Stimulated activated CD8-positive, alpha-beta memory T cell treated with anti-CD3 and anti-CD28 coated beads, Interleukin-7, amount 100 ng/mL, for 4 hours (primary cell): Measurements from ENCODE around the gene RPA1.
"Not testable (repeated sequence)": the region's sequence is repeated elsewhere in the genome, so short reads cannot be mapped to it uniquely, and the experiment has no call there.

ENCODE experiments used
- DNase-seq, 2 donors: peaks; one replicate each; pipeline ENCODE4 v3.0.0-alpha.2; 2020; ENCODE audit warnings: low read depth in 2 of 2

The RPA1 gene

DNA sequence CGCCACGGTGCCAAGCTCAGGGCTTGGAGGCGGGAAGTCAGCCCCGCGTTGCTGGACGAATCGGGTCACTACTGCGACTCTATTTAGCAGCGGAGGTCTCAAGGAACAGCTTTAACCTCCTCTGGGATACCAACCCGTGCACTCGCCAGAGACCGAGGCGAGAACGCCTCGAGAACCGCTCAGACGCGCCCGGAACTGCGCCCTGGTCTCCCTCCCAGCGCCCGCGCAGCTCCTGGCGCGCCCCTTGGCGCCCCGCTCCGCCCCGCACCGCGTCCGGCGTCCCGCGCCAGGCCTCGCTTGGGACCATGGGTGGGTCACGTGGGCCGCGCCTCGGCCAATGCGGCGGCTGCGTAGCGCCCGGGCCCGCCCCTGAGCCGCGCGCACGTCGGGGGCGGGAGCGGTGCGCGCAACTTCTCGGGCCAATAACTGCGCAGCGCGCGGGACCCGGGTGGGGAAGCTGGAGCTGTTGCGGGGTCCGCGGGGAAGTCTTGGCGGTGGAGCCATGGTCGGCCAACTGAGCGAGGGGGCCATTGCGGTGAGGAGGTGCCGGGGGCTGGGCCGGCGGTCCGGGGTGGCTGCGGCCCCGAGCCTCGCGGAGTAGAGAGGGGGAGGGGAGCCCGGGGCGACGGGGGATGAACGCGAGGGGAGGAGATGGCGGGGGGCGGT lies at the start of gene RPA1, which contains the start of gene SMYD4:
Gene RPA1 (plus strand): TSS at position 414 of the 666 bp plus-strand sequence. CDS start 89 bp downstream, at position 503.
Gene SMYD4 (minus strand): TSS at position 311 of the 666 bp plus-strand sequence. CDS start 1,908 bp downstream, outside the sequence.
- DNase-seq: peak; percentile 61 to 84

DNA sequence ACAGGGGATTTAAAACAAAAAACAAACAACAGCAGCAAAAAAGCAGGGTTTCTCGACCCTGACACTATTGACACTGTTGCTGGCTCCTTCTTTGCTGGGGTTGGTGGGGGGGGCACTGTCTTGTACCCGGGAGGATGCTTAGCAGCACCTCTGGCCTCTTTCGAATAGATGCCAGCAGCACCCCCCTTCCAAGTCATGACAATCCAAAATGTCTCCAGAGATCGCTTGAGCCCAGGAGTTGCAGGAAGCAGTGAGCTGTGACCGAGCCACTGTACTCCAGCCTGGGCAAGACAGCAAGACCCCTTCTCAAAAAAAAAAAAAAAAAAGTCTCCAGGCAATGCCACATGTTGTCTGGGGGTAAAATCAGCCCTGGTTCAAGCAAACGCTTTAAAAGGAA lies 47.6 kb upstream of the RPA1 start:
- DNase-seq: no peak

DNA sequence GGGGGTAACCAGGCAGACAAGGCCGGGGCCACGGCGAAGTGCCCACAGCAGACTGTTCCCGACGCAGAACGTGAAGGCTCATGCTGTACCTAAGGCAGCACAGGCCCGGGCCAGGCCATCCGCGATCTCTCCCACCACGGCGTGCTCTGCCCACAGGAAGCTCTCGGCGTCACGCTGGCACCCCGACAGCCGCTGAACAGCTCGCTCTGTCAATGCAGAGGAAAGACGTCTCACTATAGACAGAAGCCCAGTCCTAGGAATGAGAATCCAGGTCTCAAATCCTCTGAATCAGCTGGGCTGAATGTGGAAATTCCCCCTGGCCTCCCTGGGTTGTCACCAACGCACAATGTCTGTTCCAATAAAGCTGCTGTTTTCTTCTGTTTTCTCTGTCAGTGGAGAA lies 46.5 kb upstream of the RPA1 start:
- no peak for DNase-seq

DNA sequence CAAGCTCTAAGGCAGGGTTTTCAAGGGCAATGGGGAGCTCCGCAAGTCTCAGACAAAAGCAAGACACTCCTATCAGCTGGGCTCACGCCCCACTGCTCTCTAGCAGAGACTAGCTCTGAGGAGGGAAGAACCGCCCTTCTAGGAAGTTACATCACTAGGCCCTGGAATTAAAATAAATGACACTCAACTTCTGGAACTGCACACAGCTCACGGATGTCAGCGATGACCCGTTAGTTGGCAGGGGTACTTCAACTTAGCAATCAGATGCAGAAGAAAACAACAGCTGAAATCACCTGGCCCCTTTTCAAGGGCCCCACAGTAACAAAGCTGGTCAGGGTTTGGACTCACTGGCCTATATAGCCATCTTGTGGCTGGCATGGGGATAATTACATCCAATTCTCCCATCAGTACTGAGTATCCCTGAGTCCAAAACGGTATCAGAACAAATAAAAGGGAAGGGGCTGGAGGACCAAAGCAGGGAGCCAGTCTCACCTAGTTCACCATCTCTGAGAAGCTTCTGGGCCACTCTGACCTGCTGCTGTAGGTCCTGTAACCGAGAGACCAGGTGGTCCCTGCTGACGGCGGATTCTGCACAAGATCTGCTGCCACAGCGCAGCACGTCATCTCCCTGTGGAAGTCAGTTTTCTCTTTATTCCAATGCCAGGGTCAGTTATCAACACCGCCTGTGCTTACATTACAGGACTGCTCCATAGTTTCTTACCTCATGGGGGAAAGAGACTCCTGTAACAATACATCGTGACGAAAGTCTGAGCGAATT lies 45.8 kb upstream of the RPA1 start:
- DNase-seq: no peak

DNA sequence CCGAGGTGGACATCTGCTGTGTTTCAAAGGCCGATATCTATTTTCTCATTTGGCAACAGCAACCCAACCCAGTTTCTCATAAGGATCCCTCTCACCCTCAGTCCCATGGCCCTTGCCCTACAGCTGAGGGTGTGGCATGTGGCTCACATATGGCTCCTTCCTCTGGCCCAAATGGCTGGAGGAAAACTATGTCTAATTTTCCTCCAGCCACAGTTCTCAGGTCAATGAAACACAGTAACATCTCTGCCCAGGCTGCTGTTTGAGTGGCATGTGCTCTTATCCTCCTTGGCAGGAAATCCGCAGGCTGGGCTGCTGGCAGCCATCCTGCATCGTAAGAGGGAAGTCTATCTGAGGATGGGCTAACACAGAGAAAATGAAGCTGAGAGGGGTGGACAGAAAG lies 43.9 kb upstream of the RPA1 start:
- DNase-seq: no peak

DNA sequence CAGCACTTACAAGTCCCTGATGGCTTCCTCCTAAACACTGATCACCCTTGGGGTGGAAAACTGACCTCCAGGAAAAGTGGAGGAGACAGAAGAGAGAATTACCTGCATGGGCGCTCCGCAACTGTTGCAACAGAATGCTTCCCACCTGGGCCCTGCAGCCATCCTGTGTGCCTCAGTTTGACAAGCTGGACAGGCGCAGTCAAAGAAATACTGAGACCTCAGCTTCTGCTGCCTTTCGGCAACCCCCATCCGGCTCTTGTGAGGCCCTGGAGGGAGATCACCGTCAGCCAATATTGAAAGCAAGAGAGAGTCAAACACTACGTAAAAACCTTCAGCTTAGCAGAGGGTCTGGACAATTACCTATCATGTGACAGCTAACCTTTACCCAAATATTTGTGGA lies 43.1 kb upstream of the RPA1 start:
- DNase-seq: no peak

DNA sequence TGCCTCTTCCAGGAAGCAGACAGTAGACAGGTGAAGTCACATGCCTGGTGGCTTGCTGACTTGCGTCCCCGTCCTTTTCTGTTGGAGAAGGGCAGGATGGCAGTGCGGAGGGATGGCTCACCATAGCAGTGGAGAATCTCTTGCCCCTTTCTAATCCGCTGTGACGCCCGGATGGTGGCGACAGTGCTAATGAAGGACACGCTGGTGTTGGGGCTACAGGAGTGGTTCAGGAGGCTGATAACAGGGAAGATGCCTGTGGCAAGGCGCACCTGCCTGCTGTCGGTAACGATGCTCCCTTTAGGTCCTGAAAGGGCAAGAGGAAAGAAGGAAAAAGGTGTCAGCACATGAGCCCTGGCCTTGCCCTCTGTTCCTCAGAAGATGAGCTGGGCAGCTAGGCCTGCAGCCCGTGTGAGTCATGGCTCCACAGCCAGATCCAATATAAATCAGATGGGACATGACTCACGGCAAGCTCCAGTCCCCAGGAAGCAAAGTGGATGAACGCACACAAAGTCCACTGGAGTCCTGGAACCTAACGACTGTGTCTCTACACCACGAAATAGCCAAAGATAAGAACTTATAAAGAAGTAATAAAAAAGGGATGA lies 42.4 kb upstream of the RPA1 start:
- no peak for DNase-seq

DNA sequence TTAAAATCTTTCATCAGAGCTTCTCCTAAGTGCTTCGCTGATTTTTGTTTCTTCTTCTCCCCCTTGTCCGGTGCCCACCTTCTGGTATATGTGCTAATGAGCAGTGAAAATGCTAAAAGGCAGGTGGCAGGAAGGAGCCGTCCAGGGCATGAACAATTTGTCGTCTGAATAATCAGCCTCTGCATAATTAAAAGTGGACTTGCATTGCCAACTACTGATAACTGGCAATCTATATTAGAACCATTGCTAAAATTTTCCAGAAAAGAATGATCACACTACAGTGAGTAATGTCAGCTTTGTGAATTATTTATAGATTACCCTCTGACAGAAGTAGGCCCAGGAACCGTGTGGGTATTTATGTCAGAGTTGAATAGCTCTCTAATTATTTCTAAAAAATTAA lies 39.9 kb upstream of the RPA1 start:
- no peak for DNase-seq

DNA sequence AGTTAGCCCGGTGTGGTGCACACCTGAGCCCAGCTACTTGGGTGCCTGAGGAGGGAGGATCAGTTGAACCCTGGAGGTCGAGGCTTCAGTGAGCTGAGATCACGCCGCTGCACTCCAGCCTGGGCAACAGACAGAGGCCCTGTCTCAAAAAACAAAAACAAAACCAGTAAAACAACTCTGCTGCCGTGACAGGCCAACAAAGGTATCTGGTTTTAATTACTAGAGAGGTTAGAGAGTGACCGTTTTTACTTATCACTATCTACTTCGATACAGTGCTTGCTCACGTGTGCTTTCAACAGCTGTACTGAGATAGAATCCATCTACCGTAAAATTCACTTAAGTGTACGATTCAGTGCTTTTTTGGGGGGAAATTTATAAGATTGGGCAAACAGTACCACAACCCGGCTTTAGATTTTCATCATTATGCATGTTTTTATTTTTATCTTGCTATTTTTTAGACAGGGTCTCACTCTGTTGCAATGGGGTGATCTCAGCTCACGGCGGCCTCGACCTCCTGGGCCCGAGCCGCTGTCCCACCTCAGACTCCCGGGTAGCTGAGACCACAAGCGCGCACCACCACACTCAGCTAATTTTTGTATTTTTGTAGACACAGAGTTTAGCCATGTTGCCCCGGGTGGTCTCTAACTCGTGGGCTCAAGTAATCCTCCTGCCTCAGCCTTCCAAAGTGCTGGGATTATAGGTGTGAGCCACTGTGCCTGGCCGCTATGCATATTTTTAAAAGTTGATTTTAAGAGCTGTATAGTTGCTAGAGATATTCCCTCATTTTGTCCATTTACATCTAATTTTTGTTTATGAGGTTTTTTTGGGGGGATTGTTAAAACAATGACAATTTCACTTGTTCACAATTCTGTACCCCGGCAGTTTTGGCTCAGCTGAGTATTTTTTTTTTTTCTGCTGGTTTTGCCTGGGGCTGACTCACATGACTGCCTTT lies 37.0 kb upstream of the RPA1 start:
- DNase-seq: no peak

DNA sequence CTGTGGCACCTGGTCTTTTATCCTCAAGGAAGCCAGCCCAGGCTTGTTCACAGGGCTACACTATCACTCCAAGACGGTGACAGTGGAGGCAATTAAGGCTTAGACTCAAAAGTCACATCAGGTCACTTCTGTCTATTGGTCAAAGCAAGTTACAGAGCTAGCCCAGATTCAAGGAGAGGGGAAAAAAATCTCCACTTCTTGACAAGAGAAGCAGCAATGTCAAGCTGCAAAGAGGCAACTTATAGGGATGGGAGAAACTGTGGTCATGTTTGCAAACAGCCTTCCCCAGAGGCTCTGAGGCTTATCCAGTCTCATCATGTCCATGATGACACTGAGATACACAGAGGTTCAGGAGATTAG lies 36.4 kb upstream of the RPA1 start:
- DNase-seq: no peak

DNA sequence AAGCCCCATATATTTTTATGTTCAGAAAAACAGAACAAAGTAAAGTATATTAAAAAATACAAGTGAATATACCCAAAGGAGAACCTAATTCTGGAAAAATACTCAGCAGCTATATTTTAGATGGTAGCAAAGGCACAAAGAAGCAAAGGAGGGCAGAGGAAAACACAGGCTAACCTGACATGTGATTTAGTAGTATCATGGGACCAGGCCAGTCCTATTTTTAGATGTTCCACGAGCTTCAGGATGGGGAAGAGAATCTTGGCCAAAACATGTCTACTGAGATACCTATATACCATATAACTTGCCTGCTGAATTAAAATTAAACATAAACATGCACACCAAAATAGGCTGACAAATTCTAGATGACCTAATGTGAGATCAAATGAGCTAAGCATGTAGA lies 33.0 kb upstream of the RPA1 start:
- no peak for DNase-seq

DNA sequence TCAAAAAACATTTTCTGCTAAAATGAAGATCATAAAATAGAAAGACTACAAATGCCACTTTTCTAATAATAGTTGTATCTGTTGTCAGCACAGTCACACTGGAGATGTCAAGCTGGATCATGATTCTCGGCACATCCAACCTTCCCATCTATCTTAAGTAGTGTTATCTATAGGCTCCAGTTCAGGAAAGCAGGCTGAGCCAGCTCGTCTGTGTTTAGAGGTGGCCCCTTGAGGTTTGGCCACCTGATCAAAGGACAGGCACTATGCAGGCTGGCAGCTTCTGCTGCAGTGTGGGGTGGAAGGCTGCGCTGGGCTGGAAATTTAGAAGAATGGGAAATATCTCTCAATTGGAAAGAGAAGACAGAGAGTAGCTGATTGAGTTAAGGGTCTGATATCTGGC lies 32.5 kb upstream of the RPA1 start:
- DNase-seq: no peak

DNA sequence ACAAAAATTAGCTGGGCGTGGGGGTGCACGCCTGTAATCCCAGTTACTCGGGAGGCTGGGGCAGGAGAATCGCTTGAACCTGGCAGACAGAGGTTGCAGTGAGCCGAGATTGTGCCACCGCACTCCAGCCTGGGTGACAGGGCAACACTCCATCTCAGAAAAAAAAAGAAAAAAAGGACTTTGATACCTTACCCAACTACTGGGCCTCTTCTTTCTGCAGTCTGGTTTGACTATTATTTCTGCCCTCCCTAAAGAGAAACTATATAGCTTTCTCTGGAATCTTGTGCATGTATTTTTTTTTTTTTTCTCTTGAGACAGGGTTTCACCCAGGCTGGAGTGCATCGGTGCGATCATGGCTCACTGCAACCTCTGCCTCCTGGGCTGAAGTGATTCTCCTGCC lies 32.0 kb upstream of the RPA1 start:
- not testable (repeated sequence) for DNase-seq

DNA sequence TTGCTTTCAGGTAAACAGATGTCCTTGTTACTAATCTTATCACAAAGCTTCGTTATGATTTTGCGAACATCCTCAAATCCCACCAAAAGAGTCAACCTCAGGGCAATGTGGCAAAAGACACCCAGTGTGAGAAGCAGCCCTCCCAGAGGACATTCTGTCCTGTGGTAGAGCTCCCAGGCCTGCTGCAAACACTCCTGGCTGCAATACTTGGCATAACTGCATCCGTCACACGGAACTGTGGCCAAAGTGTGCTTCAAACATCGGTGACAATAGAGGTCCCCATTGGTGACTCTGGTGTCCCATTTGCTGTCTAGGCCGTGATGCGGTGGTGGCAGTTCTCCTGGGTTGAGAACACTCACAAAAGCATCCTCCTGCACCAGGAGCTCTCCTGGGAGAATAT lies 29.6 kb upstream of the RPA1 start:
- no peak for DNase-seq

DNA sequence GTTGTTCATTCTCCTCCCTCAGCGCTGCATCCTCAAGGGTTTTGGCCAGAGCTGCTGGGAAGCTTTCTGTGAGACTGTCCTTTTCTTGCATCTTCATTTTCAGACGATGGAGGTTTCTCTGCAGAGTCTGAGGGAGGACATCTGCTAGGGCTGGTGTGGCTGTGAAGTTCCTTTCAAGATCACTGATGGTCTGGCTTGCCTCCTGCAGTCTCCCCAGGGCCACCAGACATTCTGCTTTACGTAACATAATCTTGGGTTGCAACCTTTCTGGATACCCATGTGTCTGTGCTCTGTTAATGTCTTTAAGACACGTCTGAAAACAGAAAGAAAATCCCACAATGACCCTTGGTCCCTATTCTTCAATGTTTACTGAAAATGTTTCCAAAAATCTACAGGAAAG lies 29.1 kb upstream of the RPA1 start:
- no peak for DNase-seq

DNA sequence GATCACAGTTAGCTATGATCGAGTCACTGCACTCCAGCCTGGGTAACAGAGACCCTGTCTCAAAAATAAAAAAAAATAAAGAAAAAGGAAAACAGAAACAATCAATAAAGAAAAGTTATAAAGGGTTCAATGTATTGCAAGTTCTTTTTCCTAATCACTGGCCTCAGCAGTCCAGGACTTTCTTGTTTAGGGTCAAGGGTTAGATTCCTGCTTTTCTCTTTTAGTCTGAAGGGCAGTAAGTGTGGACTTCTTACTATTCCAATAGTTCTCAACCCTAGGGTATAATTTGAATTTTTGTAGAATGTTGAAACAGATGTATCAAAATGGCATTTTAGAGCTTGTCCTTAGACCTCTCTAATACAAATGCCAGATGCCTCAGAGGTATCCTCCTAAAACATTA lies 27.4 kb upstream of the RPA1 start:
- DNase-seq: no peak

DNA sequence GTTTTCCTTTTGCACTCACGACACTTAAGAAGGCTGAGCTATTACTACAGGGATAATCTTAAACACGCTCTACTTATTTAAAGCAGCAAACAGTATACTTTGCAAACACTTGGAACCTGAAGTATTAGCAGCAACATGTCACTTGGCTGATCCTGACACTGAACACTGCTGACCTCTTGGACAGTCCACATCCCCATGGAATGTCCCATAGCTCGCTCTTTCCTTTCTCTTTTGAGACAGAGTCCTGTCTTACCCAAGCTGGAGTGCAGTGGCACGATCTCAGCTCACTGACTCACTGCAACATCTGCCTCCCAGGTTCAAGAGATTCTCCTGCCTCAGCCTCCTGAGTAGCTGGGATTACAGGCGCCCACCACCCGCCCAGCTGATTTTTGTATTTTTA lies 26.5 kb upstream of the RPA1 start:
- DNase-seq: no peak

DNA sequence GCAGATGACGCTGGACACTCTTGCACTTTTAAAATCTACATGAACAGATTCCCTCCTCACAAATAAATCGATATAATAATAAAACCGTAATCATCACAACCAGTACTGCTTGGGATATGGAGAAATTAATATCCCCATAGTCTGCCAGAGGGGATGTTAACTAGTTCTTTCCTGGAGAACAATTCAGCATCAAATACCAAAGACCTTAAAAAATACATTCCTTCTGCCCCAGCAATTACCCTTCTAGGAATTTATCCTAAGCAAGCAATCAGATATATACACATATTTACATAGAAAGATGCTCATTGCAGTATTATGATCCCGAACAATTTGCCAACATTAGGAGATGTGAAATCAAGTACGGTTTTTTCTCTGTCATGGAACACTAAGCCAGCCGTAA lies 21.9 kb upstream of the RPA1 start:
- no peak for DNase-seq

DNA sequence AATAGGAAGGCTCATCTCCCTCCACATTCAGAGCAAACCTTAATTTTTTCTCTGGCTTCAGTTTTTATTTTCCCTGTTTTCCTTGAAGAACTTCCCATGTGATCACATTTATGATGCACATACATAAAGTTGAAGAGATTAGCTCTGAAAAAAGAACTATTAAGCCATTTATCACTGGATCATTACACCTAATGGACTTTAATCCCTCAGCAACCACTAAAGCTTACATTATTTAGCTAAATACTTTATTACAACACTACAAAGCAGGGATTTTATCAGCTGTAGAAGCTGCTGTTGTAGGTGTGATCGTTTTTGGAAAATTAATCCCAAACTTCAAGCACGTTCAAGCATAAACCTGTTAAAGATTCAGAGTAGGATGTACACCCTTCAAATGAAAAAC lies 21.2 kb upstream of the RPA1 start:
- no peak for DNase-seq

DNA sequence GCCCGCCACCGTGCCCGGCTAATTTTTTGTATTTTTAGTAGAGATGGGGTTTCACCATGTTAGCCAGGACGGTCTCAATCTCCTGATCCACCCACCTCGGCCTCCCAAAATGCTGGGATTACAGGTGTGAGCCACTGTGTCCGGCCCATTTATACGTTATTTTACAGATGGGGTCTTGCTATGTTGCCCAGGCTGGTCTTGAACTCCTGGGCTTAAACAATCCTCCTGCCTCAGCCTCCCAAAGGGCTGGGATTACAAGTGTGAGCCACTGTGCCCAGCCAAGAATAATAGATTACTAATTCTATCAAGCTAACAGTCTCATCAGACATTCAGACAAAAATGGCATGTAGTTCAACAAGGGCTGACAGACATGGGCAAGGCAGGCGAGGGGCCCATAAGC lies 20.0 kb upstream of the RPA1 start:
- not testable (repeated sequence) for DNase-seq

DNA sequence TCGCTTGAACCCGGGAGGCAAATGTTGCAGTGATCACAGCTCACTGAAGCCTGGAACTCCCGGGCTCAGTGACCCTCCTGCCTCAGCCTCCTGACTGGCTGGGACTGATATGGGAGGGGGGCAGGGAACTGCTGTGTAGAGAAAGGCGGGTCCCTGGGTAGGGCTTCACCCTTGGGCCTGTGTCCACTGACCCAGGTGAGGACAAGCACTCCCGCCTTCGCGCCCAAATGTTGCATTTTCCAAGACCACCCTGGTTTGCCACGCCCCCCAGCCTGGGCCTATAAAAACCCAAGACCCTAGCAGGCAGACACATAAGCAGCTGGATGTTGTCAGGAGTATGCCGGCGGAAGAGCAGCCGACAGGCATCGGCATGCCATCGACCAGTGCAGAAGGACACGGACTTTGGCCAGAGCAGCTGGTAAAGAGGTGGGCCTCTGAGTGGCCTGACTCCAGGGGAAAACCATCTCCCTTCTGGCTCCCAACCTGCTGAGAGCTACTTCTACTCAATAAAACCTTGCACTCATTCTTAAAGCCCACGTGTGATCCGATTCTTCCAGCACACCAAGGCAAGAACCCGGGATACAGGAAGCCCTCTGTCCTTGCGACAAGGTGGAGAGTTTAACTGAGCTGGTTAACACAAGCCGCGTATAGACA lies 19.2 kb upstream of the RPA1 start:
- DNase-seq: no peak
